Muscle of back (tissue), 13 donors: Measurements from ENCODE around the gene SSX2B. TPM values are rescaled to one million over a fixed set of nuclear protein-coding genes. Genes with fewer than 3 reads are reported as not detected.
"Not testable (repeated sequence)": the region's sequence is repeated elsewhere in the genome, so short reads cannot be mapped to it uniquely, and the experiment has no call there.

ENCODE experiments used
- DNase-seq, 3 donors: peaks; one replicate each; pipeline versions ENCODE4 v3.0.0 to v3.0.0-alpha.2; 2013
- long read RNA-seq, 9 donors: transcript quantifications; one replicate each; lab custom pipeline, GENCODE V29; 2026
- polyA plus RNA-seq, 10 donors: library from polyadenylated mRNA; unstranded; fragments of 120-200 nt; gene quantifications; one replicate each; pipeline ENCODE4 v1.2.1, GENCODE V29; 2013; ENCODE audit not compliant: insufficient read length in 10 of 10

Gene SSX2B, protein sequence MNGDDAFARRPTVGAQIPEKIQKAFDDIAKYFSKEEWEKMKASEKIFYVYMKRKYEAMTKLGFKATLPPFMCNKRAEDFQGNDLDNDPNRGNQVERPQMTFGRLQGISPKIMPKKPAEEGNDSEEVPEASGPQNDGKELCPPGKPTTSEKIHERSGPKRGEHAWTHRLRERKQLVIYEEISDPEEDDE
- polyA plus RNA-seq, result not detected
- long read RNA-seq, donor 1, result 0 reads
- long read RNA-seq, donor 2, result 0 reads
- long read RNA-seq, donor 3, result 0 reads
- long read RNA-seq, donor 4, result 0 reads
- long read RNA-seq, donor 5, result 0 reads
- long read RNA-seq, donor 6, result 0 reads
- long read RNA-seq, donor 7, result 0 reads
- long read RNA-seq, donor 8, result 0 reads
- long read RNA-seq, donor 9, result 0 reads

DNA sequence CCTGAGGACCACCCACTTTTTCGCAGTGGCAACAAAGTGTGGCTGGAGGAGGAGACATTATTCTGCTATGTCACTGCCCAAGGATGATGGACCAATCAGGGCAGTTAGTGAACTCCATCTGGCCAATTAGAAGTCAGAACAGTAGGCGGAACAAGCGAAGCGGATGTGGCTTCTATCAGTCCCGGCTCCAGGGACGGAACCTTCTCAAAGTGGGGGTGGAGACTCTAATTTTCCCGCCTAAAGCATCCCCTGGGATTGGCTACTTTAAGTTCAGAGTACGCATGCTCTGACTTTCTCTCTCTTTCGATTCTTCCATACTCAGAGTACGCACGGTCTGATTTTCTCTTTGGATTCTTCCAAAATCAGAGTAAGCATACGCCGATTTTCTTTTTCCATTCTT lies at the start of gene SSX2B:
SSX2B (plus strand) TSS at position 301 of the 400 bp plus-strand sequence. CDS start 1,429 bp downstream, outside the sequence.
- DNase-seq, result not testable (repeated sequence)

DNA sequence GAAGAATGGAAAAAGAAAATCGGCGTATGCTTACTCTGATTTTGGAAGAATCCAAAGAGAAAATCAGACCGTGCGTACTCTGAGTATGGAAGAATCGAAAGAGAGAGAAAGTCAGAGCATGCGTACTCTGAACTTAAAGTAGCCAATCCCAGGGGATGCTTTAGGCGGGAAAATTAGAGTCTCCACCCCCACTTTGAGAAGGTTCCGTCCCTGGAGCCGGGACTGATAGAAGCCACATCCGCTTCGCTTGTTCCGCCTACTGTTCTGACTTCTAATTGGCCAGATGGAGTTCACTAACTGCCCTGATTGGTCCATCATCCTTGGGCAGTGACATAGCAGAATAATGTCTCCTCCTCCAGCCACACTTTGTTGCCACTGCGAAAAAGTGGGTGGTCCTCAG lies 44.0 kb upstream of the SSX2B start, which contains the start of gene SSX2:
SSX2 (minus strand) TSS at position 101 of the 400 bp plus-strand sequence. CDS start 1,429 bp downstream, outside the sequence.
- not testable (repeated sequence) for DNase-seq

DNA sequence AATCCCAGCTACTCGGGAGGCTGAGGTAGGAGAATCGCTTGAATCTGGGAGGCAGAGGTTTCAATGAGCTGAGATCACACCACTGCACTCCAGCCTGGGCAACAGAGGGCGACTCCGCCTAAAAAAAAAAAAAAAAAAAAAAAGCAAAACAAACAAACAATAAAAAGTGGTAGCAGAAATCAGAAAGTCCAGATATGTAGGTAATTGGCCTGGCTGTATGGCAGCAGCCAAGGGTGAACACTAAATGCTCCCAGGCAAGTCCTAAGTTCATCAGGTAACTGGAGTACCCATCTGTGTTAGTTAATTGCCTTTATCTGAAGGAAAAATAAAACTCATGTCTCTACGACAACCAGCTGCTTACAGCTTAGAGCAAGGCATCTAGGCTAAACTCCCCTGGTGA lies 14.9 kb downstream of the SSX2B start:
- DNase-seq, result not testable (repeated sequence)

DNA sequence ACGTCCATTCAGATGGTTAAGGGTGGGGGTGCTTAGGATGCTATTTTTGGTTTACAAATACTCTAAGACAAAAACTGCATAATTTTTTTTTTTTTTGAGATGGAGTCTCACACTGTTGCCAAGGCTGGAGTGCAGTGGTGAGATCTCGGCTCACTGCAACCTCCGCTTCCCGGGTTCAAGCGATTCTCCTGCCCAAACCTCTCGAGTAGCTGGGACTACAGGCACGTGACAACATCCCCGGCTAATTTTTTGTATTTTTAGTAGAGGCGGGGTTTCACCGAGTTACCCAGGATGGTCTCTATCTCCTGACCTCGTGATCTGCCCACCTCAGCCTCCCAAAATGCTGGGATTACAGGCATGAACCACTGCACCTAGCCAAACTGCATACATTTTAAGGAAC lies 22.5 kb downstream of the SSX2B start:
- DNase-seq, result not testable (repeated sequence)

DNA sequence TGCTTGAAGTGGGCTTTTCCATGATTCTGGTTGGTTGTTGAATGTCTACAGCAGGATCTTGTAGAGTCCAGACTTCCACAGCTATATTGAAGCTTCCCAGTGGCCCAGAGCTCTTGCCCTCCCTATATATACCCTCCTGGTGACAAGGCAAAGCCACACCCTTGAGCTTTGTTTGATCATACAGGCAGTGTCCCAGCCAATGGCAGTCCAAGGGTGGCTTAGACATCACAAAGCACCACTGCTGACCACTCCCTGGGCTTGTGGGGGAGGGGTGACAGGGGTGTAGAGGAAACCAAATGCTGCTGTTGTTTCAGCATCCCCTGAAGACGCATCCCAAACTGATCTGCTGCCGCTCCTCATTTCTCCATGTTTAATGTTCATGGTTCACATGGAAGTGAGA lies 46.3 kb downstream of the SSX2B start, which contains the start of gene SPANXN5:
SPANXN5 (minus strand) TSS at position 101 of the 400 bp plus-strand sequence; CDS start at position 22, 79 bp downstream.
- DNase-seq, result not testable (repeated sequence)

DNA sequence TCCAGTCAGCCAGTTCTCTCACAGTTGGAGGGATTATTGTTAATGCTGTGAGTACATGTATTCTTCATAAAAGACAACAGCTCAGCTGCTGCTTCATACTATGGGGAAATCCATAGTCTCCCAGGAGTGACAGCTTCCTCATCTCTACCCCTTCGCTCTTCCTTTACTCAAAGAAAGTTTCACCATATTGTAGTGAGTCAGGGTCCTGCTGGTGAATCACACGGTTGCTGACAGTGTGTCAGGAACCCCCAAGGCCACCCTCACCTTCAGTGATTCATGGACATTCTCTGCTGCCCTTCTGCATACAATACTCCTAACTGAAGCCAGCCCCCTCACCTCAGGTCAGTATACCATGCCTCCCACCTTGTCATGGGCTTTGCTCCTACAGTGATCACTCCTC lies 53.8 kb downstream of the SSX2B start:
- DNase-seq, result not testable (repeated sequence)

Other genes starting within 250 kb of the SSX2B start
- gene XAGE1B, start 234.2 kb upstream of the SSX2B start, polyA plus RNA-seq, result 1 to 10 TPM in 1 of 10 donors, under 1 TPM in 1, not detected in 8; 0.77 to 1.4 TPM
- not detected for gene SSX7, start 96.4 kb upstream of the SSX2B start, polyA plus RNA-seq
- gene SSX2, start 44.1 kb upstream of the SSX2B start, polyA plus RNA-seq, result not detected
- gene SPANXN5, start 46.2 kb downstream of the SSX2B start, polyA plus RNA-seq, result not detected
- not detected for gene XAGE5, start 60.0 kb downstream of the SSX2B start, polyA plus RNA-seq
- gene XAGE3, start 116.8 kb downstream of the SSX2B start, polyA plus RNA-seq, result under 1 TPM in 1 of 10 donors, not detected in 9; 0.31 TPM
- gene FAM156B, start 146.1 kb downstream of the SSX2B start, polyA plus RNA-seq, result 10 to 100 TPM; 13.1 to 19.6 (median 16.5) TPM
- gene FAM156A, start 207.3 kb downstream of the SSX2B start, polyA plus RNA-seq, result 10 to 100 TPM; 14.3 to 53.5 (median 22.0) TPM